Measurements from ENCODE around the gene CATSPERZ. TPM values are rescaled to one million over a fixed set of nuclear protein-coding genes. Genes with fewer than 3 reads are reported as not detected.

Gene CATSPERZ
- total and polyA plus RNA-seq, 2 of the 13 experiments (the other 11 are each of a cell fraction or from before 2014, with no cell fraction given), result 0.22 to 0.48 TPM

DNA sequence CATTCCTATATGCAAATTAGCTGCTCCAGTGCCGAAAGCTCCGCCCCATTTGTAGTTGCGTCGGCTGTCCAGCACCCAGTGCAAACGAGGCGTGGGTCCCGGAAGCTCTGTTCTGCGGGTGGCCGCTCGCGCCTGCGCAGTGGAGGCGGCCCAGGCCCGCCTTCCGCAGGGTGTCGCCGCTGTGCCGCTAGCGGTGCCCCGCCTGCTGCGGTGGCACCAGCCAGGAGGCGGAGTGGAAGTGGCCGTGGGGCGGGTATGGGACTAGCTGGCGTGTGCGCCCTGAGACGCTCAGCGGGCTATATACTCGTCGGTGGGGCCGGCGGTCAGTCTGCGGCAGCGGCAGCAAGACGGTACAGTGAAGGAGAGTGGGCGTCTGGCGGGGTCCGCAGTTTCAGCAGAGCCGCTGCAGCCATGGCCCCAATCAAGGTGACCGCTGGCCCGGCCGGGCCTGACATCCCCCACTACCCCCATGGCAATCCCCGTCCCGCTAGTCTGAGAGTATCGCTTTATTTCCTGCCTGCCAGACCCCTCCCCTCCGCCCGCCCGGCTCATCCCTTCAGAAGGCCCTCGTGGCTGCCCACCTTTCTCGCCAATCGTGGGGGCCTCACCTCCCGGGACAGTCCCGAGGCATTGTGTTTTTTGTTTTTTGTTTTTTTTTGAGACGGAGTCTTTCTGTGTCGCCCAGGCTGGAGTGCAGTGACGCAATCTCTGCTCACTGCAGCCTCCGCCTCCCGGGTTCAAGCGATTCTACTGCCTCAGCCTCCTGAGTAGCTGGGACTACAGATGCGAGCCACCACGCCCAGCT lies 18.0 kb downstream of the CATSPERZ start, which contains the start of gene PRDX5 (continued):
- TF ChIP-seq, protein P1, sequence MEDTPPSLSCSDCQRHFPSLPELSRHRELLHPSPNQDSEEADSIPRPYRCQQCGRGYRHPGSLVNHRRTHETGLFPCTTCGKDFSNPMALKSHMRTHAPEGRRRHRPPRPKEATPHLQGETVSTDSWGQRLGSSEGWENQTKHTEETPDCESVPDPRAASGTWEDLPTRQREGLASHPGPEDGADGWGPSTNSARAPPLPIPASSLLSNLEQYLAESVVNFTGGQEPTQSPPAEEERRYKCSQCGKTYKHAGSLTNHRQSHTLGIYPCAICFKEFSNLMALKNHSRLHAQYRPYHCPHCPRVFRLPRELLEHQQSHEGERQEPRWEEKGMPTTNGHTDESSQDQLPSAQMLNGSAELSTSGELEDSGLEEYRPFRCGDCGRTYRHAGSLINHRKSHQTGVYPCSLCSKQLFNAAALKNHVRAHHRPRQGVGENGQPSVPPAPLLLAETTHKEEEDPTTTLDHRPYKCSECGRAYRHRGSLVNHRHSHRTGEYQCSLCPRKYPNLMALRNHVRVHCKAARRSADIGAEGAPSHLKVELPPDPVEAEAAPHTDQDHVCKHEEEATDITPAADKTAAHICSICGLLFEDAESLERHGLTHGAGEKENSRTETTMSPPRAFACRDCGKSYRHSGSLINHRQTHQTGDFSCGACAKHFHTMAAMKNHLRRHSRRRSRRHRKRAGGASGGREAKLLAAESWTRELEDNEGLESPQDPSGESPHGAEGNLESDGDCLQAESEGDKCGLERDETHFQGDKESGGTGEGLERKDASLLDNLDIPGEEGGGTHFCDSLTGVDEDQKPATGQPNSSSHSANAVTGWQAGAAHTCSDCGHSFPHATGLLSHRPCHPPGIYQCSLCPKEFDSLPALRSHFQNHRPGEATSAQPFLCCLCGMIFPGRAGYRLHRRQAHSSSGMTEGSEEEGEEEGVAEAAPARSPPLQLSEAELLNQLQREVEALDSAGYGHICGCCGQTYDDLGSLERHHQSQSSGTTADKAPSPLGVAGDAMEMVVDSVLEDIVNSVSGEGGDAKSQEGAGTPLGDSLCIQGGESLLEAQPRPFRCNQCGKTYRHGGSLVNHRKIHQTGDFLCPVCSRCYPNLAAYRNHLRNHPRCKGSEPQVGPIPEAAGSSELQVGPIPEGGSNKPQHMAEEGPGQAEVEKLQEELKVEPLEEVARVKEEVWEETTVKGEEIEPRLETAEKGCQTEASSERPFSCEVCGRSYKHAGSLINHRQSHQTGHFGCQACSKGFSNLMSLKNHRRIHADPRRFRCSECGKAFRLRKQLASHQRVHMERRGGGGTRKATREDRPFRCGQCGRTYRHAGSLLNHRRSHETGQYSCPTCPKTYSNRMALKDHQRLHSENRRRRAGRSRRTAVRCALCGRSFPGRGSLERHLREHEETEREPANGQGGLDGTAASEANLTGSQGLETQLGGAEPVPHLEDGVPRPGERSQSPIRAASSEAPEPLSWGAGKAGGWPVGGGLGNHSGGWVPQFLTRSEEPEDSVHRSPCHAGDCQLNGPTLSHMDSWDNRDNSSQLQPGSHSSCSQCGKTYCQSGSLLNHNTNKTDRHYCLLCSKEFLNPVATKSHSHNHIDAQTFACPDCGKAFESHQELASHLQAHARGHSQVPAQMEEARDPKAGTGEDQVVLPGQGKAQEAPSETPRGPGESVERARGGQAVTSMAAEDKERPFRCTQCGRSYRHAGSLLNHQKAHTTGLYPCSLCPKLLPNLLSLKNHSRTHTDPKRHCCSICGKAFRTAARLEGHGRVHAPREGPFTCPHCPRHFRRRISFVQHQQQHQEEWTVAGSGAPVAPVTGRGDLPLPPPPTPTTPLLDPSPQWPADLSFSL (CRISPR knock-in tag; IDR thresholded peaks at IDR 0.05), result no peak
- TF ChIP-seq, protein P2, sequence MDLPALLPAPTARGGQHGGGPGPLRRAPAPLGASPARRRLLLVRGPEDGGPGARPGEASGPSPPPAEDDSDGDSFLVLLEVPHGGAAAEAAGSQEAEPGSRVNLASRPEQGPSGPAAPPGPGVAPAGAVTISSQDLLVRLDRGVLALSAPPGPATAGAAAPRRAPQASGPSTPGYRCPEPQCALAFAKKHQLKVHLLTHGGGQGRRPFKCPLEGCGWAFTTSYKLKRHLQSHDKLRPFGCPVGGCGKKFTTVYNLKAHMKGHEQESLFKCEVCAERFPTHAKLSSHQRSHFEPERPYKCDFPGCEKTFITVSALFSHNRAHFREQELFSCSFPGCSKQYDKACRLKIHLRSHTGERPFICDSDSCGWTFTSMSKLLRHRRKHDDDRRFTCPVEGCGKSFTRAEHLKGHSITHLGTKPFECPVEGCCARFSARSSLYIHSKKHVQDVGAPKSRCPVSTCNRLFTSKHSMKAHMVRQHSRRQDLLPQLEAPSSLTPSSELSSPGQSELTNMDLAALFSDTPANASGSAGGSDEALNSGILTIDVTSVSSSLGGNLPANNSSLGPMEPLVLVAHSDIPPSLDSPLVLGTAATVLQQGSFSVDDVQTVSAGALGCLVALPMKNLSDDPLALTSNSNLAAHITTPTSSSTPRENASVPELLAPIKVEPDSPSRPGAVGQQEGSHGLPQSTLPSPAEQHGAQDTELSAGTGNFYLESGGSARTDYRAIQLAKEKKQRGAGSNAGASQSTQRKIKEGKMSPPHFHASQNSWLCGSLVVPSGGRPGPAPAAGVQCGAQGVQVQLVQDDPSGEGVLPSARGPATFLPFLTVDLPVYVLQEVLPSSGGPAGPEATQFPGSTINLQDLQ (CRISPR knock-in tag; IDR thresholded peaks at IDR 0.05), result peak; percentile 70; the same call in 1 of the 2 replicates
- TF ChIP-seq ZNF367 (CRISPR knock-in tag; IDR thresholded peaks at IDR 0.05; ENCODE audit: borderline replicate concordance), result no peak
- TF ChIP-seq JDP2 (CRISPR knock-in tag; IDR thresholded peaks at IDR 0.05; ENCODE audit: borderline replicate concordance), result no peak
- no peak for TF ChIP-seq MBD4 (IDR thresholded peaks at IDR 0.05; ENCODE audit: borderline replicate concordance, low read length)
- TF ChIP-seq, protein P3, sequence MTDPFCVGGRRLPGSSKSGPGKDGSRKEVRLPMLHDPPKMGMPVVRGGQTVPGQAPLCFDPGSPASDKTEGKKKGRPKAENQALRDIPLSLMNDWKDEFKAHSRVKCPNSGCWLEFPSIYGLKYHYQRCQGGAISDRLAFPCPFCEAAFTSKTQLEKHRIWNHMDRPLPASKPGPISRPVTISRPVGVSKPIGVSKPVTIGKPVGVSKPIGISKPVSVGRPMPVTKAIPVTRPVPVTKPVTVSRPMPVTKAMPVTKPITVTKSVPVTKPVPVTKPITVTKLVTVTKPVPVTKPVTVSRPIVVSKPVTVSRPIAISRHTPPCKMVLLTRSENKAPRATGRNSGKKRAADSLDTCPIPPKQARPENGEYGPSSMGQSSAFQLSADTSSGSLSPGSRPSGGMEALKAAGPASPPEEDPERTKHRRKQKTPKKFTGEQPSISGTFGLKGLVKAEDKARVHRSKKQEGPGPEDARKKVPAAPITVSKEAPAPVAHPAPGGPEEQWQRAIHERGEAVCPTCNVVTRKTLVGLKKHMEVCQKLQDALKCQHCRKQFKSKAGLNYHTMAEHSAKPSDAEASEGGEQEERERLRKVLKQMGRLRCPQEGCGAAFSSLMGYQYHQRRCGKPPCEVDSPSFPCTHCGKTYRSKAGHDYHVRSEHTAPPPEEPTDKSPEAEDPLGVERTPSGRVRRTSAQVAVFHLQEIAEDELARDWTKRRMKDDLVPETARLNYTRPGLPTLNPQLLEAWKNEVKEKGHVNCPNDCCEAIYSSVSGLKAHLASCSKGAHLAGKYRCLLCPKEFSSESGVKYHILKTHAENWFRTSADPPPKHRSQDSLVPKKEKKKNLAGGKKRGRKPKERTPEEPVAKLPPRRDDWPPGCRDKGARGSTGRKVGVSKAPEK (CRISPR knock-in tag; IDR thresholded peaks at IDR 0.05; ENCODE audit: borderline replicate concordance), result no peak
- TF ChIP-seq, protein P4, sequence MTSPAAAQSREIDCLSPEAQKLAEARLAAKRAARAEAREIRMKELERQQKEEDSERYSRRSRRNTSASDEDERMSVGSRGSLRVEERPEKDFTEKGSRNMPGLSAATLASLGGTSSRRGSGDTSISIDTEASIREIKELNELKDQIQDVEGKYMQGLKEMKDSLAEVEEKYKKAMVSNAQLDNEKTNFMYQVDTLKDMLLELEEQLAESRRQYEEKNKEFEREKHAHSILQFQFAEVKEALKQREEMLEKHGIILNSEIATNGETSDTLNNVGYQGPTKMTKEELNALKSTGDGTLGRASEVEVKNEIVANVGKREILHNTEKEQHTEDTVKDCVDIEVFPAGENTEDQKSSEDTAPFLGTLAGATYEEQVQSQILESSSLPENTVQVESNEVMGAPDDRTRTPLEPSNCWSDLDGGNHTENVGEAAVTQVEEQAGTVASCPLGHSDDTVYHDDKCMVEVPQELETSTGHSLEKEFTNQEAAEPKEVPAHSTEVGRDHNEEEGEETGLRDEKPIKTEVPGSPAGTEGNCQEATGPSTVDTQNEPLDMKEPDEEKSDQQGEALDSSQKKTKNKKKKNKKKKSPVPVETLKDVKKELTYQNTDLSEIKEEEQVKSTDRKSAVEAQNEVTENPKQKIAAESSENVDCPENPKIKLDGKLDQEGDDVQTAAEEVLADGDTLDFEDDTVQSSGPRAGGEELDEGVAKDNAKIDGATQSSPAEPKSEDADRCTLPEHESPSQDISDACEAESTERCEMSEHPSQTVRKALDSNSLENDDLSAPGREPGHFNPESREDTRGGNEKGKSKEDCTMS (CRISPR knock-in tag; conservative IDR thresholded peaks at IDR 0.05), result no peak
- no peak for TF ChIP-seq PCBP2 (optimal IDR thresholded peaks at IDR 0.05; ENCODE audit: low read depth, low read length, poor library complexity, severe bottlenecking)
- TF ChIP-seq FOXJ3 (CRISPR knock-in tag; IDR thresholded peaks at IDR 0.05; ENCODE audit: borderline replicate concordance), result no peak
- TF ChIP-seq PPARG (CRISPR knock-in tag; conservative IDR thresholded peaks at IDR 0.05), result no peak
- no peak for TF ChIP-seq ZNF432 (CRISPR knock-in tag; IDR thresholded peaks at IDR 0.05; ENCODE audit: borderline replicate concordance)
- no peak; the same call in 1 of the 2 replicates for TF ChIP-seq ZNF607 (CRISPR knock-in tag; IDR thresholded peaks at IDR 0.05; ENCODE audit: borderline replicate concordance)

All from HepG2 (cell line).